ENCODE data around the gene SLTM.
"Not testable (repeated sequence)": the region's sequence is repeated elsewhere in the genome, so short reads cannot be mapped to it uniquely, and the experiment has no call there.

SLTM gene

DNA sequence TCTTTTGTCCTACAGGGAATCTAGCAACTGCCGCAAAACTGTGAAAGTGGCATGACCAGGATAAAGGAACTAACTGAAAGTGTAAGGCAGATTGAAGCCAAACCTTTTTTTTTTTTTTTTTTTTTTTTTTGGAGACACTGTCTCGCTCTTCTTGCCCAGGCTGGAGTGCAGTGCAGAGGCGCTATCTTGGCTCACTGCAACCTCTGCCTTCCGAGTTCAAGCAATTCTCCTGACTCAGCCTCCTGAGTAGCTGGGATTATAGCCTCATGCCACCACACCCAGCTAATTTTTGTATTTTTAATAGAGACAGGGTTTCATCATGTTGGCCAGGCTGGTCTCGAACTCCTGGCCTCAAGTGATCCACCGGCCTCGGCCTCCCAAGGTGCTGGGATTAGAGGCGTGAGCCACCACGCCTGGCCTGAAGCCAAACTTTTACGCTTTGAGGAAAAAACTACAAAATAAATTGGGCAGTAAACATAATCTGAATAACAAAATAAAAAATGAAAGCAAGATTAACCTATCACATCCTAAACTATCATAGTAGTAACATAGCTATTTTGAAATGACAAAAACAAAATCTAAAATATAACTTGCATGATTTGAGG lies 9.7 kb downstream of the SLTM start:
- Histone ChIP-seq H3K27me3 (ENCODE audit: insufficient read depth, low read depth, severe bottlenecking) (no peaks in the 10 kb centered on the region), H3K4me3 (ENCODE audit: low read depth, low read length) (no peak overlapping the region), H3K27ac (no peak overlapping the region), H3K36me3 (peaks cover 60% of the 10 kb centered on the region), H3K9me3 (ENCODE audit: severe bottlenecking) (no peaks in the 10 kb centered on the region)
- no peak for DNase-seq
- TF ChIP-seq, protein P1, sequence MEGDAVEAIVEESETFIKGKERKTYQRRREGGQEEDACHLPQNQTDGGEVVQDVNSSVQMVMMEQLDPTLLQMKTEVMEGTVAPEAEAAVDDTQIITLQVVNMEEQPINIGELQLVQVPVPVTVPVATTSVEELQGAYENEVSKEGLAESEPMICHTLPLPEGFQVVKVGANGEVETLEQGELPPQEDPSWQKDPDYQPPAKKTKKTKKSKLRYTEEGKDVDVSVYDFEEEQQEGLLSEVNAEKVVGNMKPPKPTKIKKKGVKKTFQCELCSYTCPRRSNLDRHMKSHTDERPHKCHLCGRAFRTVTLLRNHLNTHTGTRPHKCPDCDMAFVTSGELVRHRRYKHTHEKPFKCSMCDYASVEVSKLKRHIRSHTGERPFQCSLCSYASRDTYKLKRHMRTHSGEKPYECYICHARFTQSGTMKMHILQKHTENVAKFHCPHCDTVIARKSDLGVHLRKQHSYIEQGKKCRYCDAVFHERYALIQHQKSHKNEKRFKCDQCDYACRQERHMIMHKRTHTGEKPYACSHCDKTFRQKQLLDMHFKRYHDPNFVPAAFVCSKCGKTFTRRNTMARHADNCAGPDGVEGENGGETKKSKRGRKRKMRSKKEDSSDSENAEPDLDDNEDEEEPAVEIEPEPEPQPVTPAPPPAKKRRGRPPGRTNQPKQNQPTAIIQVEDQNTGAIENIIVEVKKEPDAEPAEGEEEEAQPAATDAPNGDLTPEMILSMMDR (IDR thresholded peaks at IDR 0.05; ENCODE audit: low read depth, low read length): no peak

DNA sequence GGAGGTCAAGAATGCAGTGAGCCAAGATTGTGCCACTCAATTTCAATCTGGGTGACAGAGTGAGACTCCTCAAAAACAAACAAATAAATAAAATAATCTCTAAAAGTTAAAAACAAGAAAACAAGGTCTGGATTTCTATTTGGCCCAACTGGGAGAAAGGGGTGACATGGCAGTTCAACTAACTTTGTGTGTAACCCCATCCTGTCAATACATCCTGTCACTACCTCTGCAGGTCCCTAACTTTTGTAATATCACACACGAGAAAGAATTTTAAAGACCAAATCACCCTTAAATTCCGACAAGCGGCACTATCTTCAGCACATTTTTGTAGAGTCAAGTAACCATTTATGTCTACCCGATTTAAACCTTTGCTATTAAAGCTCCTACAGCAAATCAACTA lies 10.2 kb downstream of the SLTM start:
- TF ChIP-seq, protein P1 (IDR thresholded peaks at IDR 0.05; ENCODE audit: low read depth, low read length): no peak
- Histone ChIP-seq H3K27ac (no peak overlapping the region), H3K36me3 (peaks cover 56% of the 10 kb centered on the region), H3K9me3 (ENCODE audit: severe bottlenecking) (no peaks in the 10 kb centered on the region), H3K4me3 (ENCODE audit: low read depth, low read length) (no peak overlapping the region), H3K27me3 (ENCODE audit: insufficient read depth, low read depth, severe bottlenecking) (no peaks in the 10 kb centered on the region)
- no peak for DNase-seq

DNA sequence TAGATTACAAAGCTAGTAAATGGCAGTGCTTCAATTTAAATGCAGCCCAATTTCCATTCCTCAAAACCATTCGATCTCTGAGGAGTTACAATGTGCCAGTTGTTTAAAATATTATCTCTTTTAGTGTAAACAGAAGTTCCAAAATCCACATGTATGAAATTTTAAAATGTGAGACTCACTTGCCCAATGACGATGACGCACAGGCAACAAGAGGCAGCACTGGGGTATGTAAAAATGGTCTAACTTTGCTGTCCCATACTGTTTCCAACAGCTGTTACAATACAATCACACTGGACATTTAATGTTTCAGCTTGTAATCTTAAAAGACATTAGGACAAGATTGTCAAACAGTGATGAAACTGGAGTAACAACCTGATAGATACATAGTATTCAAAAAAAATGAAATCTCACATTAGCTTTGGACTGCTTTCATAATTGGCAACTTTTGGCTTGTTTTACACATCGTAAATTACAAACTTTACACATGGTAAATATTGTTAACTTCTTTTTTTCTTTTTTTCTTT lies 12.2 kb downstream of the SLTM start:
- H3K27ac ChIP-seq: no peak overlapping the region
- peaks cover 44% of the 10 kb centered on the region for H3K36me3 ChIP-seq
- TF ChIP-seq, protein P1 (IDR thresholded peaks at IDR 0.05; ENCODE audit: low read depth, low read length): no peak
- H3K27me3 ChIP-seq (ENCODE audit: insufficient read depth, low read depth, severe bottlenecking): no peaks in the 10 kb centered on the region
- no peak overlapping the region for H3K4me3 ChIP-seq (ENCODE audit: low read depth, low read length)
- no peak for DNase-seq
- no peaks in the 10 kb centered on the region for H3K9me3 ChIP-seq (ENCODE audit: severe bottlenecking)

DNA sequence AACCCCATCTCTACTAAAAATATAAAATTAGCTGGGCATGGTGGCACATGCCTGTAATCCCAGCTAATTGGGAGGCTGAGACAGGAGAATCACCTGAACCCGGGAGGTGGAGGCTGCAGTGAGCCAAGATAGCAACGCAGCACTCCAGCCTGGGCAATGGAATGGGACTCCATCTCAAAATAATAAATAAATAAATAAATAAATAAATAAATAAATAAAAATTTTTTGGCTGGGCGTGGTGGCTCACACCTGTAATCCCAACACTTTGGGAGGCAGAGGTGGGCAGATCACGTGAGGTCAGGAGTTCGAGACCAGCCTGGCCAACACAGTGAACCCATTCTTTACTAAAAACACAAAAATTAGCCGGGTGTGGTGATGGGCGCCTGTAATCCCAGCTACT lies 13.0 kb downstream of the SLTM start:
- not testable (repeated sequence) for H3K9me3 ChIP-seq (ENCODE audit: severe bottlenecking); H3K4me3 ChIP-seq (ENCODE audit: low read depth, low read length); H3K27ac ChIP-seq; H3K27me3 ChIP-seq (ENCODE audit: insufficient read depth, low read depth, severe bottlenecking); DNase-seq
- peaks cover 39% of the 10 kb centered on the region for H3K36me3 ChIP-seq

DNA sequence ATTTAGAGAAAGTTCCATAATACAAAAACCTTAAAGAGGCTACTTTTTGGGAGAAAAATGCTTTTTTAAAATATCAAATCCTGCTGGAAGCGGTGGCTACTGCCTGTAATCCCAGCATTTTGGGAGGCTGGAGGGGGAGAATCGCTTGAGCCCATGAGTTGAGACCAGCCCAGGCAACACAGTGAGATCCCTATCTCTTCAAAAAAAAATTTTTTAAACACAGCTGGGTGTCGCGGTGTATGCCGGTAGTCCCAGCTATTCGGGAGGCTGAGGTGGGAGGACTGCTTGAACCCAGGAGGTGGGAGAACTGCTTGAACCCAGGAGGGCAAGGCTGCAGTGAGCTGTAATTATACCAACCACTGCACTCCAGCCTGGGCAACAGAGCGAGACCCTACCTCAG lies 14.2 kb downstream of the SLTM start:
- Histone ChIP-seq H3K27ac (no peak overlapping the region), H3K27me3 (ENCODE audit: insufficient read depth, low read depth, severe bottlenecking) (no peaks in the 10 kb centered on the region), H3K36me3 (peaks cover 44% of the 10 kb centered on the region), H3K9me3 (ENCODE audit: severe bottlenecking) (no peaks in the 10 kb centered on the region), H3K4me3 (ENCODE audit: low read depth, low read length) (no peak overlapping the region)
- TF ChIP-seq, protein P1 (IDR thresholded peaks at IDR 0.05; ENCODE audit: low read depth, low read length): no peak
- DNase-seq: no peak

DNA sequence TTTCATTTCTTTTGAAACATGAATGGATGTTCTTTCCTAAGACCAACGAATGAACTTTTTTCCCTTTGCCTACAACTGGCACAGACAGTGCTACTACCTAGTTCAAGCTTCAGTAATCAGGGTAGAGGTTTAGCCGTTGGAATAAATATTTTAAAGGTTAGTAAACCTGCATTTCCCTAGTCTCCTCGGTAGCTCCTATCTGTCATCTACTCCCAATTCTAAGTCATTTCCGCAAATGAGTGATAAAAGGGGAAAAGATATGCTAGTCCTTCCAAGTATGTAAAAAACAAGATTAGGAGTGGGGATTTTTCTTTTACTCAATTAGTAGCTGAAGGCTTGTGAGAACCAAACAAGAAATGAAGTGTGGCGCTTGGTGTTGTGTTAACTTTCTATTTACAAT lies 15.2 kb downstream of the SLTM start:
- Histone ChIP-seq H3K27ac (no peak overlapping the region), H3K36me3 (peaks cover 50% of the 10 kb centered on the region), H3K4me3 (ENCODE audit: low read depth, low read length) (no peak overlapping the region), H3K9me3 (ENCODE audit: severe bottlenecking) (no peaks in the 10 kb centered on the region), H3K27me3 (ENCODE audit: insufficient read depth, low read depth, severe bottlenecking) (no peaks in the 10 kb centered on the region)
- TF ChIP-seq, protein P1 (IDR thresholded peaks at IDR 0.05; ENCODE audit: low read depth, low read length): no peak
- no peak for DNase-seq

DNA sequence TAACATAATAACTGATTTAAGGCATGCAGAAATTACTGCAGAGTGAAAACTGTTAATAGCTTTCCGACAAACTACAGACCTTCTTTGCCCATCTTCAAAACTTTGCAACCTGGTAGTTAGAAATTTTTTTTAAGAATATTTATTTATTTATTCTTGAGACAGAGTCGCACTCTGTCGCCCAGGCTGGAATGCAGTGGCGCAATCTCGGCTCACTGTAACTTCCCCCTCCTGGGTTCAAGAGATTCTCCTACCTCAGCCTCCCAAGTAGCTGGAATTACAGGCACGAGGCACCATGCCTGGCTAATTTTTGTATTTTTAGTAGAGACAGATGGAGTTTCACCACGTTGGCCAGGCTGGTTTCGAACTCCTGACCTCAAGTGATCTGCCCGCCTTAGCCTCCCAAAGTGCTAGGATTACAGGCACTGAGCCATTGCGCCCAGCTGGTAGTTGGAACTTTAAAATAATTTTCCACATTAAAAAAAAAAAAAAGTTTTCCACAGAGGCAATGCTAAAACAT lies 15.8 kb downstream of the SLTM start:
- not testable (repeated sequence) for DNase-seq; H3K9me3 ChIP-seq (ENCODE audit: severe bottlenecking); H3K27ac ChIP-seq; H3K27me3 ChIP-seq (ENCODE audit: insufficient read depth, low read depth, severe bottlenecking); H3K4me3 ChIP-seq (ENCODE audit: low read depth, low read length)
- H3K36me3 ChIP-seq: peaks cover 48% of the 10 kb centered on the region
